DND-41 (cell line): ENCODE data around the gene TBCK.

Experiments
- CTCF ChIP-seq: IDR thresholded peaks from 2 replicates; pipeline ENCODE4 v1.5.1; 2012; ENCODE audit warnings: borderline replicate concordance, low read length, moderate library complexity, mild to moderate bottlenecking; ENCODE audit not compliant: poor library complexity, severe bottlenecking; ENCODE audit errors: extremely low read depth
- EZH2 ChIP-seq: IDR thresholded peaks from 3 replicates; pipeline ENCODE4 v1.6.1; 2012; ENCODE audit warnings: borderline replicate concordance, low read depth, mild to moderate bottlenecking, moderate library complexity, low read length, inconsistent platforms; ENCODE audit not compliant: severe bottlenecking

- TF ChIP-seq EZH2: no peak
- TF ChIP-seq CTCF: no peak
Observed at GRCh38 chr4:106132045-106132444, 184.0 kb downstream of the TBCK start.
